Pancreas (tissue), 10 donors: ENCODE results near the gene NRCAM. TPM values are rescaled to one million over a fixed set of nuclear protein-coding genes. Genes with fewer than 3 reads are reported as not detected.

ENCODE experiments used
- ATAC-seq, 4 donors: fragments of 200-7000 bp; cut with Tn5 transposase; one replicate each; pipeline versions ENCODE4 v1.8.0 to v1.9.1; 2020; ENCODE audit warnings: mild to moderate bottlenecking in 4 of 4, moderate library complexity in 4 of 4
- DNase-seq, 6 donors: peaks; one replicate each; pipeline ENCODE4 v3.0.0-alpha.2; 2020
- FAIRE-seq: peaks from 2 replicates; lab custom pipeline; 2012; peaks lifted over from hg19 to GRCh38; lab: Jason Lieb, UNC
- H3K27ac ChIP-seq, 4 donors: fragments of 200-600 bp; sonication (generic); 1 replicate in 3 of 4; 2 replicates in 1 of 4; pipeline versions ENCODE4 v1.5.0 to v1.8.0; 2020
- H3K27me3 ChIP-seq, 4 donors: fragments of 200-600 bp; one replicate each; pipeline ENCODE4 v1.8.0; 2021
- H3K36me3 ChIP-seq, 3 donors: fragments of 200-600 bp; sonication (generic) in 1 of 3; one replicate each; pipeline versions ENCODE4 v1.5.0 to v1.8.0; 2020 to 2021
- H3K4me1 ChIP-seq, 3 donors: fragments of 200-600 bp; one replicate each; pipeline ENCODE4 v1.8.0; 2021
- H3K4me3 ChIP-seq, 4 donors: fragments of 200-600 bp; sonication (generic) in 2 of 4; one replicate each; pipeline versions ENCODE4 v1.5.0 to v1.8.0; 2020 to 2021
- H3K9me3 ChIP-seq, 4 donors: fragments of 200-600 bp; one replicate each; pipeline ENCODE4 v1.8.0; 2021
- CTCF ChIP-seq, 4 donors: fragments of 200-600 bp; sonication (generic) in 3 of 4; IDR thresholded peaks; one replicate each; pipeline versions ENCODE4 v1.5.0 to v1.8.0; 2021; ENCODE audit warnings: antibody characterized with exemption in 4 of 4
- WGBS, 2 donors: extraction: QIAGEN DNeasy Blood & Tissue Kit; methylation state at CpG; one replicate each; pipeline ENCODE4 v1.1.7; 2013; 5-methylcytosine and 5-hydroxymethylcytosine counted together
- intact Hi-C, 3 donors: fragments of 100-400 bp; cut with DNase I; formaldehyde crosslinking; loops; one replicate each; pipeline versions ENCODE4 v1.11.1 to v1.14.2; 2022
- polyA plus RNA-seq, 2 donors: library from polyadenylated mRNA; stranded (reverse); fragments of 200-250 nt; gene quantifications; one replicate each; pipeline ENCODE4 v1.2.3, GENCODE V29; 2013
- total RNA-seq, 6 donors: library from RNA; stranded (reverse); fragmentation: NEBNext Ultra II Directional in 4 of 6; extraction: Animal tissue kit (Norgen Biotek cat#: 25700) in 4 of 6; gene quantifications; one replicate each; pipeline versions ENCODE4 v1.2.1 to v1.2.4, GENCODE V29; 2021 to 2023
- donor health status: healthy with polysubstance abuse.
- donor health status: DM: no; HTN: no; CAD: no; lungs with moderate emphysema.
- donor health status: DM: no; HTN: no; CAD: no.
- donor health status: control.
- donor health status: control.
- donor health status: Bipolar disorder and iron deficiency.
- donor health status: DM: yes; HTN: yes; CAD: no.
- donor health status: DM: no; HTN: no; CAD: no.
- donor health status: DM: no; HTN: no; CAD: no.
- donor health status: DM: yes; HTN: yes; CAD: no.

The NRCAM gene
- total and polyA plus RNA-seq, 8 donors = 14.1 to 53.6 (median 40.4) TPM

GRCh38 chr7:108291791-108292440 lies 164.3 kb downstream of the NRCAM start:
- TF ChIP-seq CTCF (IDR thresholded peaks at IDR 0.05) = no peak
- H3K4me1 ChIP-seq = peaks cover 7 to 17% (median 17%) of the 10 kb centered on the region in 3 donors
- ATAC-seq = peak in 1 of 4 donors; percentile 9
- intact Hi-C loops = no loop called here
- H3K27ac ChIP-seq = no peak overlapping the region
- no peaks in the 10 kb centered on the region for H3K27me3 ChIP-seq
- H3K4me3 ChIP-seq = no peak overlapping the region
- H3K9me3 ChIP-seq = no peaks in the 10 kb centered on the region
- no peak for DNase-seq
- no peaks in the 10 kb centered on the region for H3K36me3 ChIP-seq
- FAIRE-seq = no peak
- 77 to 85% methylated on average over 5 of the region's 5 CpGs for WGBS, 2 donors

GRCh38 chr7:108291152-108291508 lies 165.1 kb downstream of the NRCAM start:
- Histone ChIP-seq H3K36me3 (no peaks in the 10 kb centered on the region), H3K4me1 (peaks cover 7 to 17% (median 17%) of the 10 kb centered on the region in 3 donors), H3K27ac (no peak overlapping the region), H3K9me3 (no peaks in the 10 kb centered on the region), H3K4me3 (no peak overlapping the region), H3K27me3 (no peaks in the 10 kb centered on the region)
- DNase-seq = no peak
- TF ChIP-seq CTCF (IDR thresholded peaks at IDR 0.05) = no peak
- intact Hi-C loops = no loop called here
- ATAC-seq = no peak
- WGBS, 2 donors = 63 to 71% methylated on average over 1 of the region's 1 CpG
- FAIRE-seq = no peak

- Histone ChIP-seq H3K36me3 (no peaks in the 10 kb centered on the region), H3K4me3 (no peak overlapping the region), H3K27ac (peak overlapping the region in 1 of 4 donors; percentile 18), H3K4me1 (peaks cover 7 to 17% (median 17%) of the 10 kb centered on the region in 3 donors), H3K9me3 (no peaks in the 10 kb centered on the region), H3K27me3 (no peaks in the 10 kb centered on the region)
- DNase-seq (no peak), FAIRE-seq (no peak), ATAC-seq (peak in 3 of 4 donors; percentile 62 to 77 (median 64))
- intact Hi-C loops = no loop called here
- WGBS, 2 donors = 18 to 28% methylated on average over 7 of the region's 7 CpGs
- TF ChIP-seq CTCF (IDR thresholded peaks at IDR 0.05) = no peak
Measured at GRCh38 chr7:108290459-108291151, 165.6 kb downstream of the NRCAM start.

- 10 to 16% methylated on average over 1 of the region's 1 CpG for WGBS, 2 donors
- H3K4me3 ChIP-seq = no peak overlapping the region
- H3K9me3 ChIP-seq = no peaks in the 10 kb centered on the region
- H3K27ac ChIP-seq = peak overlapping the region in 1 of 4 donors; percentile 18
- DNase-seq = no peak
- H3K36me3 ChIP-seq = no peaks in the 10 kb centered on the region
- intact Hi-C loops = no loop called here
- FAIRE-seq = no peak
- peak; percentile 39 to 75 (median 52) for ATAC-seq
- no peaks in the 10 kb centered on the region for H3K27me3 ChIP-seq
- peaks cover 7 to 17% (median 17%) of the 10 kb centered on the region in 3 donors for H3K4me1 ChIP-seq
- TF ChIP-seq CTCF (IDR thresholded peaks at IDR 0.05) = no peak
Measured at GRCh38 chr7:108289852-108290251, 166.4 kb downstream of the NRCAM start.

DNA sequence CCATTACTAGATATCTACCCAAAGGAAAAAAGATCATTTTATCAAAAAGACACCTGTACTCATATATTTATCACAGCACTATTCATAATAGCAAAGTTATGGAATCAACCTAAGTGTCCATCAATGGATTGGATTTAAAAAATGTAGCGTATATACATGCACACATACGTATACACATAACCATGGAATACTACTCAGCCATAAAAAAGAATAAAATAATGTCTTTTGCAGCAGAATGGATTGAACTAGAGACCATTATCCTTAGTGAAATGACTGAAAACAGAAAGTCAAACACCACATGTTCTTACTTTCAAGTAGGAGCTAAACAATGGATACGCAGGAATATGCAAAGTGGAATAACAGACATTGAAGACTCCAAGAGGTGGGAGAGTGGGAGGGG lies 168.4 kb downstream of the NRCAM start:
- WGBS, 2 donors = 97 to 99% methylated on average over 3 of the region's 3 CpGs

More for the DNA sequence above, 168.4 kb downstream of the NRCAM start:
- ATAC-seq (no peak), DNase-seq (no peak), FAIRE-seq (no peak)
- H3K36me3 ChIP-seq = no peaks in the 10 kb centered on the region
- H3K4me1 ChIP-seq = peaks cover 7 to 20% (median 17%) of the 10 kb centered on the region in 3 donors
- no peak overlapping the region for H3K4me3 ChIP-seq
- TF ChIP-seq CTCF (IDR thresholded peaks at IDR 0.05) = no peak
- H3K27ac ChIP-seq = no peak overlapping the region
- no peaks in the 10 kb centered on the region for H3K27me3 ChIP-seq
- H3K9me3 ChIP-seq = no peaks in the 10 kb centered on the region
- intact Hi-C loops = no loop called here
